HL-60/S4 treated with phorbol 12-myristate 13-acetate at 8.2 ng/mL for 4 days and 3 days (cell line): ENCODE measurements around the gene CELSR3.

Experiments used
- in situ Hi-C: fragments of 300-500 bp; cut with MboI; formaldehyde crosslinking; loops from 2 replicates; pipeline ENCODE4 v1.15.0; 2022; ENCODE audit warnings: low sequenced_read_pairs

CELSR3 gene

GRCh38 chr3:48600711-48601621 lies 61.7 kb downstream of the CELSR3 start:
- in situ Hi-C loops: no loop called here

- in situ Hi-C loops: no loop called here
These were observed 63.0 kb downstream of the CELSR3 start for GRCh38 chr3:48599509-48600285.

GRCh38 chr3:48599077-48599501 lies 63.6 kb downstream of the CELSR3 start:
- in situ Hi-C loops: no loop called here

DNA sequence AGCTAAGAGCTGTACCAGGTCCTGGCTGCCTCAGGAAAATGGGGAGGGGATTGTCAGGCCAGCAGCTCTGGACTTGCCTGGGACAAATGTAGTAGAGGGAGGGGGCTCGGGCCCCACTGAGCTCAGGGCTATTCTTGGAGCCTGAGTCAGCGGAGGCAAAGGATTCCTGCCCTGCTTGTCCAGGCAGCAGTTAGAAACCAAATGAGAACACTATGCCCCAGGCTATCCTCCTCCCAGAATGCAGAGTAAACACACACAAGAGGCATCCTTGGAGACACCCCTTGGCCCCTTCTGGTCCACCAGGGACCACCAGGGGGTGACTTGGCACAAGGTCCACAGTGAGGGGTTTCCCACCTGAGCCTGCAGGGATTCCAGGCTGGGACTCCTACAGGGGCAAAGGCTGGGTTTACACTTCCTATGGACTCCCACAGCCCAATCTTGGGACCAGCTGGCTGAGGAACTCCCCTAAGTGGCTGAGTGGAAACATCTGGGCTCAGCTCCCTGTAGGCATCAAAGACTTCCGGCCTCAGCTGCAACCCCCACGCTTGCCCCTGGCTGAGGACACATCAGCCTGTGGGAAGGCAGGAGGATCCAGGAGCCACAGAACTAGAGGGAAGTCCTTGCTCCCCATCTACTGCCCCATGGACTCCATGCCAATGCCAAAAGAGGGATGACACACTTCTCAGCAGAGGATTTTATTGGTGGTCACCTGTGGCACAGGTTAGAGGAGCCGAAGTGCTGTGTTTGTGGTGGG lies 64.2 kb downstream of the CELSR3 start:
- in situ Hi-C loops: no loop called here

DNA sequence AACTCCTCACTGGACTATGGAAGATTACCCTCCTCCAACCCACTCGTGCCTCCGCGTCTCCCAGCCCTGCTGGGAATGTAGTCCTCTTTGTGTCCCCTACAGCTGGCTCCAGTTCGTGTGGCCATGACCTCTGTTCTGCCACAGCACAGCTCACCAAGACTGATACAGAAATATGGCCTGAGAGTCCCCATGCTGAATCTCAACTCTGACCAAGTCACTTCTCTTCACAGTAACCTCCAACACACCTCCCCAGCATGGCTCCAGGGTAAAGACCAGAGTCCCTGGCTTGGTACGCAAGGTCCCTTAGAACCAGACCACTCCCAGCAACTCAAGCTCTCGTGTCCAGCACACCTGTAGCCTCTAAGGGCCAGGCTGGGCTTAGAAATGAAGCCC lies 65.3 kb downstream of the CELSR3 start:
- in situ Hi-C loops: no loop called here

GRCh38 chr3:48596676-48597407 lies 65.8 kb downstream of the CELSR3 start:
- in situ Hi-C loops: no loop called here

GRCh38 chr3:48596157-48596556 lies 66.5 kb downstream of the CELSR3 start:
- in situ Hi-C loops: no loop called here

GRCh38 chr3:48595526-48596121 lies 67.1 kb downstream of the CELSR3 start:
- in situ Hi-C loops: no loop called here

GRCh38 chr3:48595075-48595525 lies 67.6 kb downstream of the CELSR3 start, which contains the start of gene COL7A1:
Gene COL7A1, minus strand, starts transcription at chr3:48595329. Its CDS starts 170 bp downstream, at chr3:48595159.
- in situ Hi-C loops: no loop called here

GRCh38 chr3:48594417-48595049 lies 68.2 kb downstream of the CELSR3 start:
- in situ Hi-C loops: no loop called here

- in situ Hi-C loops: no loop called here
These were observed 69.3 kb downstream of the CELSR3 start for GRCh38 chr3:48593337-48593736.

GRCh38 chr3:48592519-48593087 lies 70.1 kb downstream of the CELSR3 start:
- in situ Hi-C loops: no loop called here

GRCh38 chr3:48591886-48592518 lies 70.7 kb downstream of the CELSR3 start:
- in situ Hi-C loops: no loop called here

DNA sequence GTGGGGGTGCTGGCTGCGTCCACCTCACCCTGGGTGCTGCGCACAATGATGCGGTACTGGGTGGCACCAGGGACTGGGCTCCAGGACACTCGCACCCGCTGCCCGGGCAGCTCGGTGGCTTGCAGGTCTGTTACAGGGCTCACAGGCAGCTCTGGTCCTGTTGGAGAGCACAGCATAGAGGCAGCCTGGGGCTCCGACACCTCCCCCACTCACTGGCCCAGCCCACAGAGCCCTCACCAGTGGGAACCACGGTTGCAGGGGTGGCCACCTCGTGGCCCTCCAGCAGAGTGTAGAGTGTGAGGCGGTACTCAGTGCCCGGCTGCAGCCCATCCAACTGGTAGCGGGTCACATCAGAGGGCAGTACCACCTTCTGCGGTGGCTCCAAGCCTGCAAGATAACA lies 71.2 kb downstream of the CELSR3 start:
- in situ Hi-C loops: no loop called here

- in situ Hi-C loops: no loop called here
These were observed 74.5 kb downstream of the CELSR3 start for GRCh38 chr3:48588230-48588629.

GRCh38 chr3:48587686-48588085 lies 75.0 kb downstream of the CELSR3 start:
- in situ Hi-C loops: no loop called here
